Measurements from ENCODE around the gene LTN1.

DNA sequence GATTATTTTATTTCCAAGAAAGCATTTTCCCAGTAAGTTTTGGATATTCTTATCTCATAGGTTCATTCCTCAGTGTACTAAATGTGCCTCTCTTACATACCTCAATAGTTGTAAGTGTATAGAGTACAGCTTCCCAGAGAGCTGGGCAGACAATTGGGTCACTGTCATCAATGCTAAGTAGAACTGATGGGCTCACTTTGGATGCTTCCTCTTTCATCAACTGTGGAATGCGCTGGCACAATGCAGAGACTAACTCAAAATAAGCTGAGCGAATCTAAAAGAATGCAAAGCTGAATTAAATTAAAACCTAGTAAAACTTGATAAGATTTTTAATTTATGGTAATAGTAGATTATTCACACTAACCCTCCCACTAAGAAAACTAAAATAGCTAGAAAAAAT lies 21.5 kb downstream of the LTN1 start:
- TF ChIP-seq SIN3A (IDR thresholded peaks at IDR 0.05; ENCODE audit: borderline replicate concordance, insufficient read depth, low read length) (no peak), TAF1 (IDR thresholded peaks at IDR 0.05; ENCODE audit: borderline replicate concordance, insufficient read depth, low read length) (no peak), POLR2AphosphoS5 (IDR thresholded peaks at IDR 0.05; ENCODE audit: low read depth, low read length) (no peak), FOXP2 (optimal IDR thresholded peaks at IDR 0.05; ENCODE audit: borderline replicate concordance, extremely low read depth, extremely low read length, insufficient read depth) (no peak)
- TF ChIP-seq, protein P1, sequence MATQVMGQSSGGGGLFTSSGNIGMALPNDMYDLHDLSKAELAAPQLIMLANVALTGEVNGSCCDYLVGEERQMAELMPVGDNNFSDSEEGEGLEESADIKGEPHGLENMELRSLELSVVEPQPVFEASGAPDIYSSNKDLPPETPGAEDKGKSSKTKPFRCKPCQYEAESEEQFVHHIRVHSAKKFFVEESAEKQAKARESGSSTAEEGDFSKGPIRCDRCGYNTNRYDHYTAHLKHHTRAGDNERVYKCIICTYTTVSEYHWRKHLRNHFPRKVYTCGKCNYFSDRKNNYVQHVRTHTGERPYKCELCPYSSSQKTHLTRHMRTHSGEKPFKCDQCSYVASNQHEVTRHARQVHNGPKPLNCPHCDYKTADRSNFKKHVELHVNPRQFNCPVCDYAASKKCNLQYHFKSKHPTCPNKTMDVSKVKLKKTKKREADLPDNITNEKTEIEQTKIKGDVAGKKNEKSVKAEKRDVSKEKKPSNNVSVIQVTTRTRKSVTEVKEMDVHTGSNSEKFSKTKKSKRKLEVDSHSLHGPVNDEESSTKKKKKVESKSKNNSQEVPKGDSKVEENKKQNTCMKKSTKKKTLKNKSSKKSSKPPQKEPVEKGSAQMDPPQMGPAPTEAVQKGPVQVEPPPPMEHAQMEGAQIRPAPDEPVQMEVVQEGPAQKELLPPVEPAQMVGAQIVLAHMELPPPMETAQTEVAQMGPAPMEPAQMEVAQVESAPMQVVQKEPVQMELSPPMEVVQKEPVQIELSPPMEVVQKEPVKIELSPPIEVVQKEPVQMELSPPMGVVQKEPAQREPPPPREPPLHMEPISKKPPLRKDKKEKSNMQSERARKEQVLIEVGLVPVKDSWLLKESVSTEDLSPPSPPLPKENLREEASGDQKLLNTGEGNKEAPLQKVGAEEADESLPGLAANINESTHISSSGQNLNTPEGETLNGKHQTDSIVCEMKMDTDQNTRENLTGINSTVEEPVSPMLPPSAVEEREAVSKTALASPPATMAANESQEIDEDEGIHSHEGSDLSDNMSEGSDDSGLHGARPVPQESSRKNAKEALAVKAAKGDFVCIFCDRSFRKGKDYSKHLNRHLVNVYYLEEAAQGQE (IDR thresholded peaks at IDR 0.05; ENCODE audit: insufficient read depth in 1 of 2, low read depth in 2 of 2, low read length in 2 of 2) = no peak

Data from PFSK-1 (cell line).